ENCODE results near the gene SIL1. TPM values are rescaled to one million over a fixed set of nuclear protein-coding genes. Genes with fewer than 3 reads are reported as not detected.
"Not testable (repeated sequence)": the region's sequence is repeated elsewhere in the genome, so short reads cannot be mapped to it uniquely, and the experiment has no call there.

SIL1 gene
- total and polyA plus RNA-seq, 2 of the 13 experiments (the other 11 are each of a cell fraction or from before 2014, with no cell fraction given), result 26.0 to 30.0 TPM

- FAIRE-seq, result no peak
- no peak overlapping the region for H3K9ac ChIP-seq (ENCODE audit: insufficient read depth, low read depth, low read length)
- H3K79me2 ChIP-seq (ENCODE audit: insufficient read depth, low read length), result no peaks in the 10 kb centered on the region
- H2AFZ ChIP-seq (ENCODE audit: low read length), result no peak overlapping the region
- no peak overlapping the region for H3K4me3 ChIP-seq (replicated peaks in 1 of 3; ENCODE audit: insufficient read depth in 1 of 3, low read depth in 2 of 3, low read length in 3 of 3)
- CTCF ChIA-PET (ENCODE audit: low intra/inter-chr PET ratio, low total read pairs), result no interaction called here
- peaks cover 49% of the 10 kb centered on the region for H3K4me1 ChIP-seq (ENCODE audit: insufficient read depth, low read length)
- peak overlapping the region; percentile 20 for H3K27ac ChIP-seq (ENCODE audit: extremely low read length, insufficient read depth, low read length)
- ATAC-seq, result peak; percentile 43
- intact Hi-C loops (cut with micrococcal nuclease; ENCODE audit: unreplicated experiment), result no loop called here
- no peak for DNase-seq (ENCODE audit: low spot score)
- H3K27me3 ChIP-seq (ENCODE audit: control insufficient read depth in 1 of 2, insufficient read depth in 2 of 2, low read length in 2 of 2), result no peaks in the 10 kb centered on the region
- H3K36me3 ChIP-seq (replicated peaks in 1 of 2; ENCODE audit: control insufficient read depth in 1 of 2, insufficient read depth in 2 of 2, low read length in 2 of 2), result no peaks in the 10 kb centered on the region
- 82% methylated on average over 8 of the region's 8 CpGs for WGBS (ENCODE audit: low lambda C conversion rate)
- POLR2A ChIA-PET, result no interaction called here
- in situ Hi-C loops (cut with HindIII; ENCODE audit: extremely low pct_ligation_motif_present, low pct_unique_long_range_greater_than_20kb), result no loop called here
- H3K4me2 ChIP-seq (ENCODE audit: low read depth, low read length), result no peak overlapping the region
- BruUV-seq (replicated peaks), result no TSS peak
- TF ChIP-seq PLSCR1 (CRISPR knock-in tag; IDR thresholded peaks at IDR 0.05; ENCODE audit: borderline replicate concordance) (no peak), CEBPB (IDR thresholded peaks at IDR 0.05; ENCODE audit: borderline replicate concordance, low read depth, low read length) (peak; percentile 86)
- no peaks in the 10 kb centered on the region for H4K20me1 ChIP-seq (ENCODE audit: insufficient read depth, low read length)
- no peaks in the 10 kb centered on the region for H3K9me3 ChIP-seq (ENCODE audit: low read length)
These were observed 122.8 kb downstream of the SIL1 start for GRCh38 chr5:139075066-139076050.

- peaks cover 35% of the 10 kb centered on the region for H3K4me1 ChIP-seq (ENCODE audit: insufficient read depth, low read length)
- H3K36me3 ChIP-seq (replicated peaks in 1 of 2; ENCODE audit: control insufficient read depth in 1 of 2, insufficient read depth in 2 of 2, low read length in 2 of 2); POLR2A ChIA-PET; H3K4me3 ChIP-seq (replicated peaks in 1 of 3; ENCODE audit: insufficient read depth in 1 of 3, low read depth in 2 of 3, low read length in 3 of 3); H2AFZ ChIP-seq (ENCODE audit: low read length); H3K27ac ChIP-seq (ENCODE audit: extremely low read length, insufficient read depth, low read length); FAIRE-seq; in situ Hi-C loops (cut with HindIII; ENCODE audit: extremely low pct_ligation_motif_present, low pct_unique_long_range_greater_than_20kb); intact Hi-C loops (cut with micrococcal nuclease; ENCODE audit: unreplicated experiment); H3K79me2 ChIP-seq (ENCODE audit: insufficient read depth, low read length); H3K27me3 ChIP-seq (ENCODE audit: control insufficient read depth in 1 of 2, insufficient read depth in 2 of 2, low read length in 2 of 2); H3K9me3 ChIP-seq (ENCODE audit: low read length); H4K20me1 ChIP-seq (ENCODE audit: insufficient read depth, low read length); H3K9ac ChIP-seq (ENCODE audit: insufficient read depth, low read depth, low read length); BruUV-seq (replicated peaks); CTCF ChIA-PET (ENCODE audit: low intra/inter-chr PET ratio, low total read pairs); H3K4me2 ChIP-seq (ENCODE audit: low read depth, low read length); TF ChIP-seq SOX13 (IDR thresholded peaks at IDR 0.05): not testable (repeated sequence)
- 17% methylated on average over 2 of the region's 2 CpGs for WGBS (ENCODE audit: low lambda C conversion rate)
- DNase-seq (ENCODE audit: low spot score) (peak; percentile 67), ATAC-seq (peak; percentile 59)
- peak; percentile 96 for TF ChIP-seq ZNF770 (CRISPR knock-in tag; IDR thresholded peaks at IDR 0.05)
- peak; percentile 63; the same call in 1 of the 2 replicates for TF ChIP-seq RCOR2 (CRISPR knock-in tag; IDR thresholded peaks at IDR 0.05)
- peak; percentile 38; the same call in 1 of the 2 replicates for TF ChIP-seq CEBPG (CRISPR knock-in tag; IDR thresholded peaks at IDR 0.05)
- TF ChIP-seq HNF4A (CRISPR knock-in tag; IDR thresholded peaks at IDR 0.05), result peak; percentile 83
- TF ChIP-seq SALL1 (CRISPR knock-in tag; IDR thresholded peaks at IDR 0.05), result peak; percentile 24; the same call in 1 of the 2 replicates
- TF ChIP-seq GFI1 (CRISPR knock-in tag; IDR thresholded peaks at IDR 0.05; ENCODE audit: borderline replicate concordance), result peak; percentile 88
- TF ChIP-seq SOX13 (CRISPR knock-in tag; conservative IDR thresholded peaks at IDR 0.05 in 1 of 2, IDR thresholded peaks at IDR 0.05 in 1 of 2), result 0 out of 4 replicates have a peak, but pooled peaks of 1 of the 2 experiments have one; percentile 13
- TF ChIP-seq FOSL2 (CRISPR knock-in tag; IDR thresholded peaks at IDR 0.05), result 0 out of 2 replicates have a peak, but pooled peaks have one; percentile 28
- peak; percentile 55; the same call in 1 of the 2 replicates for TF ChIP-seq ZMYM3 (CRISPR knock-in tag; IDR thresholded peaks at IDR 0.05)
- TF ChIP-seq GATAD2A (CRISPR knock-in tag; IDR thresholded peaks at IDR 0.05), result 0 out of 2 replicates have a peak, but pooled peaks have one; percentile 9
- 0 out of 2 replicates have a peak, but pooled peaks have one; percentile 38 for TF ChIP-seq HMG20B (CRISPR knock-in tag; conservative IDR thresholded peaks at IDR 0.05)
- TF ChIP-seq ADNP (CRISPR knock-in tag; IDR thresholded peaks at IDR 0.05), result 0 out of 2 replicates have a peak, but pooled peaks have one; percentile 32
- 0 out of 2 replicates have a peak, but pooled peaks have one; percentile 20 for TF ChIP-seq MIXL1 (CRISPR knock-in tag; IDR thresholded peaks at IDR 0.05)
These were observed 124.2 kb downstream of the SIL1 start for GRCh38 chr5:139073956-139074355.
